Kidney (tissue), 14 donors: ENCODE data around the gene CLMN. TPM values are rescaled to one million over a fixed set of nuclear protein-coding genes. Genes with fewer than 3 reads are reported as not detected.

Experiments
- DNase-seq, 5 donors: peaks; one replicate each; pipeline ENCODE4 v3.0.0-alpha.2; 2013 to 2020
- FAIRE-seq: peaks from 2 replicates; lab custom pipeline; 2012; peaks lifted over from hg19 to GRCh38; lab: Jason Lieb, UNC
- H3K27ac ChIP-seq, 2 donors: one replicate each; pipeline ENCODE4 v1.7.0; 2013; ENCODE audit warnings: low read depth in 2 of 2, low read length in 2 of 2, inconsistent platforms in 1 of 2
- H3K27me3 ChIP-seq: one replicate; pipeline ENCODE4 v1.7.1; 2013; ENCODE audit warnings: low read length, inconsistent platforms; ENCODE audit not compliant: control insufficient read depth, insufficient read depth
- H3K36me3 ChIP-seq, 3 donors: one replicate each; pipeline versions ENCODE4 v1.7.0 to v1.7.1; 2013; ENCODE audit warnings: low read length in 3 of 3, control low read depth in 1 of 3, inconsistent platforms in 1 of 3; ENCODE audit not compliant: insufficient read depth in 3 of 3, control insufficient read depth in 2 of 3
- H3K4me1 ChIP-seq, 3 donors: one replicate each; pipeline versions ENCODE4 v1.7.0 to v1.7.1; 2013; ENCODE audit warnings: low read length in 3 of 3, inconsistent platforms in 1 of 3, low read depth in 1 of 3; ENCODE audit not compliant: control insufficient read depth in 2 of 3, insufficient read depth in 2 of 3
- H3K4me3 ChIP-seq, 3 donors: one replicate each; pipeline versions ENCODE4 v1.7.0 to v1.8.1; 2013; ENCODE audit warnings: low read length in 3 of 3, control low read depth in 1 of 3, inconsistent platforms in 1 of 3
- H3K9ac ChIP-seq, 3 donors: one replicate each; pipeline versions ENCODE4 v1.7.0 to v1.7.1; 2013; ENCODE audit warnings: low read length in 3 of 3, control low read depth in 1 of 3, inconsistent platforms in 1 of 3
- H3K9me3 ChIP-seq, 3 donors: one replicate each; pipeline versions ENCODE4 v1.7.0 to v1.7.1; 2013; ENCODE audit warnings: low read length in 3 of 3, control low read depth in 1 of 3, inconsistent platforms in 1 of 3; ENCODE audit not compliant: control insufficient read depth in 2 of 3, insufficient read depth in 1 of 3
- CTCF ChIP-seq: IDR thresholded peaks from 3 replicates; pipeline ENCODE4 v1.5.1; 2012; ENCODE audit warnings: mild to moderate bottlenecking, moderate library complexity, borderline replicate concordance; ENCODE audit not compliant: insufficient read depth; ENCODE audit errors: extremely low read depth
- intact Hi-C: fragments of 100-400 bp; cut with DNase I; formaldehyde crosslinking; loops from one replicate; pipeline ENCODE4 v1.11.1; 2022
- polyA plus RNA-seq: library from polyadenylated mRNA; stranded (reverse); fragments of 350-450 nt; fragmentation: Illumina TruSeq; extraction: RNeasy Lipid Tissue Mini Kit (QIAGEN cat#74804); gene quantifications from one replicate; pipeline ENCODE4 v1.2.3, GENCODE V29; 2014; ENCODE audit warnings: low read depth, low replicate concordance; ENCODE audit not compliant: insufficient read depth
- total RNA-seq: library from RNA; stranded (reverse); fragmentation: NEBNext Ultra II Directional; extraction: Animal tissue kit (Norgen Biotek cat#: 25700); gene quantifications from one replicate; pipeline ENCODE4 v1.2.1, GENCODE V29; 2021
- donor health status: control.
- donor health status: control.
- donor health status: control.
- donor health status: control.
- donor health status: control.
- donor health status: DM: yes; HTN: yes; CAD: no.
- donor health status: Normal renal cell carcinoma (clear cell type).

Gene CLMN
- total and polyA plus RNA-seq, 2 donors from 2014 or later = 33.1 to 151 TPM

- intact Hi-C loops = no loop called here
- DNase-seq = no peak
- no peak for FAIRE-seq
- no peak for TF ChIP-seq CTCF
- Histone ChIP-seq H3K36me3 (no peaks in the 10 kb centered on the region), H3K27me3 (no peaks in the 10 kb centered on the region), H3K9ac (no peak overlapping the region), H3K4me1 (peaks cover 2 to 18% (median 11%) of the 10 kb centered on the region in 3 donors), H3K9me3 (no peaks in the 10 kb centered on the region), H3K4me3 (no peak overlapping the region), H3K27ac (no peak overlapping the region)
These were observed 51.4 kb downstream of the CLMN start for GRCh38 chr14:95268350-95268749.

DNA sequence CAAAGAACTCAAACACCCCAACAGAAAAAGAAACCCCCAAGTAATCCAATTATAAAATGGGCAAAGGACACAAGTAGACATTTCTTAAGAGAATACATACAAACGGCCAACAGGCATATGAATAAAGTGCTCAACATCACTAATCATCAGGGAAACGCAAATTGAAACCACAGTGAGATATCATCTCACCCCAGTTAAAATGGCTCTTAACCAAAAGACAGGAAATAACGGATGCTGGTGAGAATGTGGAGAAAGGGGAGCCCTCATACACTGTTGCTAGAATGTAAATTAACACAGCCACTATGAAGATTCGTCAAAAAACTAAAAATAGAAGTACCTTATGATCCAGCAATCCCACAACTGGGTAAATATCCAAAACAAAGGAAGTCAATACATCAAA lies 52.4 kb downstream of the CLMN start:
- peak overlapping the region in 1 of 2 donors; percentile 27 for H3K27ac ChIP-seq
- intact Hi-C loops = no loop called here

DNA sequence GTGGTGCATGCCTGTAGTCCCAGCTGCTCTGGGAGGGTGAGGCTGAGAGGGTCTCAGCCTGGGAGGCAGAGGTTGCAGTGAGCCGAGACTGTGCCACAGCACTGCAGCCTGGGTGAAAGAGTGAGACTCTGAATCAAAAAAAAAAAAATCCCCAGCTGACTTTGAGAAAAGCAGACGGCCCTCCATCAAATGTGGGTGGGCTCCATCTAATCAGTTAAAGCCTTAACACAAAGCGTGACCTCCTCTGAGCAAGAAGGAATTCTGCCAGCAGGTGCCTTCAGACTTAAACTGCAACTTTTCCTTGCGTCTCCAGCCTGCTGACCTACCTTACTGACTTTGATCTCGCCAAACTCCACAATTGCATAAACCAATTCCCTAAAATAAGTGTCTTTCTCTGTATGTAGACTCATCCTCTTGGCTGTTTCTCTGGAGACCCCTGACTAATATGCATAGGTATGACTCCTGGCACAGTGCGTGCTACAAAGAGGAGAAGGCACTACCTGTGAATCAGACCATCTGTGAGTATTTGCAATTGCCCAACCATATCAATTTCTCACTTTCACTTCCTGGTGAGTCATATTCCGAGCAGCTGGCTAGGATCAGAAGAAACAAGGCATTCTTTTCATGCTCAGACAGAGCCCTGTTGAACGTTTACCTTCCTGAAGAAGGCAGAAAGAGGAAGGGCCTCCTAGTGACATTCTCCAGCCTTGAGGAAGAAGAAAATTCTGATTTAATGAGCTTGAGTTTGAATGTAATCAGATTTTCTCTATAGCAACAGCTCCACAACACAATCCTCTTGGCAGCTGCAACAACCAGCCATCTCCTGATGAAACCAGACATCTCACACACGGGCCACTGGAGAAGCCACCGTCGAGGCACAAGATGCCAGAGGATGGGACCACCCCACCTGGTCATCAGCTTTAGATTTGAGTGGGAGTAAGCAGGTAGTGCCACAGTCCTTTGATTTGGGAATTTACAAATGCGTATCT lies 54.3 kb downstream of the CLMN start:
- Histone ChIP-seq H3K4me3 (no peak overlapping the region), H3K9ac (peak overlapping the region in 1 of 3 donors; percentile 3), H3K9me3 (no peaks in the 10 kb centered on the region), H3K4me1 (peaks cover 2 to 34% (median 32%) of the 10 kb centered on the region in 3 donors), H3K36me3 (no peaks in the 10 kb centered on the region), H3K27ac (peak overlapping the region; percentile 68 to 72), H3K27me3 (no peaks in the 10 kb centered on the region)
- intact Hi-C loops = no loop called here
- no peak for TF ChIP-seq CTCF
- DNase-seq (peak in 3 of 5 donors; percentile 53 to 85 (median 81)), FAIRE-seq (no peak)

More for the DNA sequence above, 52.4 kb downstream of the CLMN start:
- no peak overlapping the region for H3K9ac ChIP-seq
- DNase-seq (no peak), FAIRE-seq (no peak)
- H3K4me3 ChIP-seq = no peak overlapping the region
- H3K4me1 ChIP-seq = peaks cover 2 to 23% (median 17%) of the 10 kb centered on the region in 3 donors
- no peaks in the 10 kb centered on the region for H3K9me3 ChIP-seq
- H3K27me3 ChIP-seq = no peaks in the 10 kb centered on the region
- TF ChIP-seq CTCF = no peak
- no peaks in the 10 kb centered on the region for H3K36me3 ChIP-seq
